Fibroblast of the conjunctiva (primary cell): ENCODE results near the gene RBM10.

Experiments
- DNase-seq: peaks from one replicate; pipeline ENCODE4 v3.0.0-alpha.2; 2010; ENCODE audit warnings: low read depth

RBM10 gene

GRCh38 chrX:47199286-47199685, 54.3 kb downstream of the RBM10 start:
- DNase-seq, result no peak

GRCh38 chrX:47200385-47201150, 55.5 kb downstream of the RBM10 start:
- peak; percentile 80 for DNase-seq

- no peak for DNase-seq
These were observed 56.4 kb downstream of the RBM10 start for GRCh38 chrX:47201345-47201944.

DNA sequence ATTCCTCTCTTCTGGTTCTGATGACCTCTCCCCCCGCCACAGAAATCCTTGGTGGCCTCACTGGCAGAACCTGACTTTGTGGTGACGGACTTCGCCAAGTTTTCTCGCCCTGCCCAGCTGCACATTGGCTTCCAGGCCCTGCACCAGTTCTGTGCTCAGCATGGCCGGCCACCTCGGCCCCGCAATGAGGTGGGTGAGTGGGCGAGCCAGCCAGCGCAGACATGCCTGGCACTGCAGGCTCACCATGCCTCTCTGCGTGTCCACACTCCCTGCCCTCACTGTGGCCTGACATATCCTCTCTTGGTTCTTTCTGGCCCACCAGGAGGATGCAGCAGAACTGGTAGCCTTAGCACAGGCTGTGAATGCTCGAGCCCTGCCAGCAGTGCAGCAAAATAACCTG, 57.3 kb downstream of the RBM10 start:
- no peak for DNase-seq

DNA sequence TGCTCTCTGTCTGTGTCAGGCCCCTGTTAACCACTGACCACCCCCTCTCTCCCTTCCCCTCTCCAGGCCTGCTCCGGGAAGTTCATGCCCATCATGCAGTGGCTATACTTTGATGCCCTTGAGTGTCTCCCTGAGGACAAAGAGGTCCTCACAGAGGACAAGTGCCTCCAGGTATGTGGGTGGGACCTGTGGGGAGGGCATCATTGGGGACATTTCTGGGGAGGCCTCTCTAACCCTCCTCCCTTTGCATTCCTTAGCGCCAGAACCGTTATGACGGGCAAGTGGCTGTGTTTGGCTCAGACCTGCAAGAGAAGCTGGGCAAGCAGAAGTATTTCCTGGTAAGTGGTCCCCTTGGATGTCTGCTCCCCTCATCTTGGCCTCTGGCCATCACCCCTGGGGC, 57.9 kb downstream of the RBM10 start:
- DNase-seq, result no peak

DNA sequence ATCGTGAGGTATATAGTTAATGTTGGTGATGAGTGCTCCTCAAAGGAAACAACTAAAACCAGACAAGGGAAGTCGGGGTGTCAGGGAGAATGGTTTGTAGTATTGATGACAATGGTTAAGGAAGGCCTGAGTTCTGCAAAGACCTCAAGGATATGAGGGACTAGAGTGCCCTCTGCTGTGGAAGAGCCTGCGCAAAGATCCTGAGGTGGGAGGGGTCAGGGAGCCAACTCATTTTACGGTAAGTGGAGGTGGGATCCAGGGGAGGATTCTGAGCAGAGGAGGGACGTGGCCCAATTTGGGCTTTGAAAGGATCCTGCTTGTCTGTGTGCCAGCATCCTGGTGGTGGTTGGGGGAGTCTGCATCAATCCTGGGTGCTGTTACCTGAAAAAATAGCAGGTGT, 59.9 kb downstream of the RBM10 start:
- DNase-seq, result no peak

- no peak for DNase-seq
These were observed 61.3 kb downstream of the RBM10 start for GRCh38 chrX:47206316-47206715.

- DNase-seq, result no peak
These were observed 63.1 kb downstream of the RBM10 start for GRCh38 chrX:47208108-47208507.

GRCh38 chrX:47209508-47210238, 64.7 kb downstream of the RBM10 start:
- DNase-seq, result no peak

GRCh38 chrX:47210661-47211425, 65.8 kb downstream of the RBM10 start:
- no peak for DNase-seq

- no peak for DNase-seq
These were observed 67.6 kb downstream of the RBM10 start for GRCh38 chrX:47212381-47213293.

DNA sequence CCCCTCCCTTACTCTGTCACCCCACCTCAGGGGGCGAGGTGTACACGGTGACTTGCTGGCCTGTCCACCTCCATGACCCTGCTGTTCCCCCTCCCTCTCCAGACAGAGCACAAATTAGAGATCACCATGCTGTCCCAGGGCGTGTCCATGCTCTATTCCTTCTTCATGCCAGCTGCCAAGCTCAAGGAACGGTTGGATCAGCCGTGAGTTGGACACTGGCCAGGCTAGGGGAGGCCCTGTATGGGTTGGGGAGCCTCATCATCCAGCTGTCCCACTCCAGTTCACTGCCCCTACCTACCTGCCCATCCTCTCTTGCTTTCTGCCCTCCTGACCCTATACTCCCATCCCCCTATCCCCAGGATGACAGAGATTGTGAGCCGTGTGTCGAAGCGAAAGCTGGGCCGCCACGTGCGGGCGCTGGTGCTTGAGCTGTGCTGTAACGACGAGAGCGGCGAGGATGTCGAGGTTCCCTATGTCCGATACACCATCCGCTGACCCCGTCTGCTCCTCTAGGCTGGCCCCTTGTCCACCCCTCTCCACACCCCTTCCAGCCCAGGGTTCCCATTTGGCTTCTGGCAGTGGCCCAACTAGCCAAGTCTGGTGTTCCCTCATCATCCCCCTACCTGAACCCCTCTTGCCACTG, 69.5 kb downstream of the RBM10 start:
- no peak for DNase-seq

- DNase-seq, result no peak
These were observed 70.4 kb downstream of the RBM10 start for GRCh38 chrX:47215291-47215900.

DNA sequence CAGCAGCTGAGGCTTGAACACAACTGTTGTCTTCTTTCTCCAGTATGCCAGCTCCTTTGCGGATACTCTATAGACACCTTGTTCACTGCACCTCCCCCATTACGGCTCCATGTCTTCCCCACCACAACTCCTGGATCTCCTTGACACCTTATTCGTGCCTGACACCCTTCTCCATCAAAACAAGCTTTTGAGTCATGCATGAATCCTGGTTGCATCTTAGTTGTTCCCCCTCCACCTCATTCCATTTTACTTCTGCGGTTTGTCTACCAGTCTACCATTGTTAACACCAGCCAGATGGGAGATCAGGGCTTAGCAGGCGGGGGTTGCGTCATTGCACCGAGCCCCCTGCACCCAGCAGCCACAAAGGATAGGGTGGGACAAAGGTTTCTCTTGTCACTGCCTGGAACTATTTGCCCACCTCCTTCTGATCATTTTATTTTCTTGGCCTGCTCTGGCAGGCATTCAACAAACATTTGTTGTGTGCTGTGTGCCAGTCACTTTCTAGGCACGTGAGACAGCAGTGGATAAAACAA, 71.4 kb downstream of the RBM10 start:
- no peak for DNase-seq

DNA sequence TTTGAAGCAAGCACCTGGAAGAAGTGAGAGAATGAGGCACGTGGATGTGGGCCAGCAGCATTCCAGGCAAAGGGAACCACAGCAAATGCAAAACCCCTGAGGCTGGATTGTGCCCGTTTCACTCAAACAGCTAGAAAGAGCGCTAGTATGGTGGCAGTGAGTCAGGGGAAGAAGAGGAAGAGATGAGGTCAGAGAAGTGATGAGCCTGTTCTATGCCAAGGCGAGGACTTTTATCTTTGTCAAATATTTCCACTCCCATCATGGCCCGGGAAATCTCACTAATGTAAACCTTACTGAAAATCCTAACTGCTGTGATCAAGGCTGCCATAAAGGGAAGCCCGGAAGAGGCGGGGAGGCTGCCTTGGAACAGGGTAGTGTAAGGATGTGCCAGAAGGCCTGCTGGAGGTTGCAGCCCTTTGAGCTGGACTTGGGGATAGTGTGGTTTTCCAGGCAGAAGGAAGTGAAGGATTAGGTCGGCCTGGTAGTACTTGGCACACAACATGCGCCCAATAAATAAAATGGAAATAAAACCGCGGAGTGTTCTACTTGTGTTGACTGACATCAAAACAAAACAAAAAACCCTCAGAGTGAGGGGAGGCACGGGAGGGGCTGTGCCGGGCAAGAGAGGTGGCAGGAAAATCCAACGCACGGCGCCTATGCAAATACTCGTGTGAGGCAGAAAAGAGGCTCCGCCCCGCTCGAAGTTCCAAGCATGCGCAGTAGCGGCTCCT, 72.3 kb downstream of the RBM10 start:
- no peak for DNase-seq

DNA sequence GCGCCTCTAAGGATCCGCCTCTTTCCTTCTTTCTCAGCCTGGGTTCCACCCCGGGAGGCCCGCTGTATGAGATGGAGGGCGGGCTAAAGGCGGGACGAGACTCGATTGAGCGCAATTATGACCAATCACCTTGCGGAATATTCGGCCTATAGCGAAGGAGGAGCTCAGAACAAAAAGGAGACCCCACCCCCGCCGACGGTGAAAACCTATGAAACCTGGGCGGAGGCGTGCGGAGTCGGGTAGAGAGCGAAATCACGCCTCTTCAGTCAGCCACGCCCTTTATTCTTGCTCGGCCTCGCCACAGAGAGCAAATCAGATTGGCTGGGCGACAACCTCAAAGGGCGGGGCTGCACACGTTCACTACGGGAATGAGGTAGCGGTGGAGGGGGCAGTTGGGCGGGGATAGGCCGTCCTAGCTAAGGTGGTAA, 72.8 kb downstream of the RBM10 start:
- DNase-seq, result peak; percentile 98

DNA sequence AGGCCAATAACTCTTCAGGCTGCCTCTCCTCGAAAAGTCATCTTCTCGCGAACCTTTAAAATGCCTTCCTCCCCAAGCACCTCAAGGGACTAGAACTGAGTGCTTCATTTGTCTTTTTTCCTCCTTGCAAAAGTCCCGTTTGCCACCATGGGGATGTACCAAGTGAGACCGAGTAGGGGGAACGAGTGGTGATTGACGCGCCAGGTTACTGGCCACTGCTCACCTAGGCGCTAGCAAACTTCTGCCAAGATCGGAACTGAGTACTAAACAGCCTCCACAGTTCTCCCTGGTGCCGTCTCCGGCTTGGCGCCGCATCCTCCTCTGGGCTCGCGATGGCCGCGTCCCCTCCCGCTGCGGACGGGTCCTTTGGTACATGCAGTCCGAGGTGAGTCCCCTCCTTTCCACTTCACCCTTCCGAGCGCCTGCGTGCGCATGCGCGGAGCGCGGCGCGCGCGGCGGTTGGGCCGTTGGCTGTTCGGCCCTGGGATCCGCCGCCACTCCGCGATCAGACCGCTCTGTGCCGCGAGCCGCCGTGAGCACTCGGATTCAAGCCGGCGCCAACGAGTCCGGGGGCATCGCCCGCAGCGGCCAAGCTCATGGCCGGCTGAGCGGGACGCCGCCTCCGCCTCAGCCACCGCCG, 73.4 kb downstream of the RBM10 start, which contains the start of gene CDK16:
CDK16 (plus strand) TSS at position 402 of the 640 bp plus-strand sequence. CDS start 4,877 bp downstream, outside the sequence.
- peak; percentile 74 for DNase-seq

DNA sequence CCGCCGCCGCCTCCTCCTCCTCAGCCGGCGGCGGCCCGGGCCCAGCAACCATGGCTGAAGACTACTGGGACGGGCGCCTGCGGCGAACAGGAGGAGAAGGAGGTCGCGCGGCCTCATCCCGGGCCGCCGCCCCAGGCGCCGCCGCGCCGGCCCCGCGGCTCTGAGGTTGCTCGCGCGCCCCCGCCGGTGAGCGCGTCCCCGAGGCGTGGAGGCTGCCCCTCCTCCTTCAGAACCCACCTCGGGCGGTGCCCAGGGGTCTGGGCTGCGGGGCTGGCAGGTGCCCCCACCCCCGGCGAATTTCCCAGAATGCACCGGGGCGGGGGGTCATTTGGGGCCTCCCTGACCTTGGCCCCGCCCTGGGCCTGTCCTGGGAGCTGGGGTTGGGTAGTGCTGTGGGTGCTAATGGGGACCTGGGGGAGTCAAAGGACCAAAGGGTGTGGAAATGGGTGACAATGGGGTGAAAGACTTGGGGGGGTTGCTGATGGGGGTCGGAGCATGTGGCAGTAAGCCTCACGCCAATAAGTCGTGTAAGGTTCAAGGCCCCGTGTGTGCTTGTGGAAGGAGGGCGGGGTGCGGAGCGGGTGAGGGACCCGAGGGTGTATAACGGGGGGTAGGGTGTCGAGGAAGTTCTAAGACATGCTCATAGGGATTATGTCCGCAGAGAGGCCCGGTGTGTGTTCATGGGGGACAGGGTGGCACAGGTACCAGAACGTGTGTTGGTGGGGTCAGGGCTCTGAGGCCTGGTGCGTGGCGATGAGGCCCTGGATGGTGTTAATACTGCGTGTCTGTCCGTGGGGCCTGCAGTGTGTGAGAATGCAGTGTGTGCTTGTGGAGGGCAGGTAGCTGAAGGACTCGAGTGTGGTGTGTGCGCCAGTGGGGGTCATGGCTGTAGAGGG, 74.1 kb downstream of the RBM10 start:
- no peak for DNase-seq
